PC-9 (cell line): ENCODE data around the gene PSMB7. TPM values are rescaled to one million over a fixed set of nuclear protein-coding genes. Genes with fewer than 3 reads are reported as not detected.
"Not testable (repeated sequence)": the region's sequence is repeated elsewhere in the genome, so short reads cannot be mapped to it uniquely, and the experiment has no call there.

Experiments
- BruUV-seq: library from RNA; stranded (reverse); fragments of 400-500 nt; replicated peaks from 2 replicates; lab custom pipeline; 2021; lab: Mats Ljungman, UMichigan
- CTCF ChIA-PET: fragments of 300-600 bp; sonication (Branson Sonifier 250); formaldehyde crosslinking; loops from one replicate; lab custom pipeline; 2022; ENCODE audit warnings: antibody characterized with exemption; lab: Charles Lee
- POLR2A ChIA-PET: fragments of 300-600 bp; sonication (Branson Sonifier 250); formaldehyde crosslinking; loops from one replicate; lab custom pipeline; 2022; ENCODE audit warnings: antibody characterized with exemption; ENCODE audit not compliant: unreplicated experiment; lab: Charles Lee
- DNase-seq, 2 experiments: peaks; one replicate each; pipeline versions ENCODE4 v3.0.0 to v3.0.0-alpha.2; 2015 to 2022; ENCODE audit warnings: mixed read lengths in 1 of 2
- H2AFZ ChIP-seq: fragments of 200-600 bp; sonication (generic); 2 replicates; pipeline ENCODE4 v1.8.1; 2017; ENCODE audit warnings: antibody characterized with exemption
- H3F3A ChIP-seq: fragments of 200-600 bp; sonication (generic); 2 replicates; pipeline ENCODE4 v1.8.1; 2017; ENCODE audit warnings: antibody characterized with exemption, mild to moderate bottlenecking, low read depth; ENCODE audit not compliant: insufficient read depth
- H3K27ac ChIP-seq: fragments of 200-600 bp; sonication (generic); 2 replicates; pipeline ENCODE4 v1.6.1; 2016; ENCODE audit warnings: mixed run types
- H3K27me3 ChIP-seq: fragments of 200-600 bp; sonication (generic); 2 replicates; pipeline ENCODE4 v1.6.1; 2016; ENCODE audit warnings: low read depth, mixed run types; ENCODE audit not compliant: insufficient read depth
- H3K36me3 ChIP-seq: fragments of 200-600 bp; sonication (generic); 2 replicates; pipeline ENCODE4 v1.6.1; 2016; ENCODE audit warnings: low read depth, mixed run types
- H3K4me1 ChIP-seq: fragments of 200-600 bp; sonication (generic); replicated peaks from 2 replicates; pipeline ENCODE4 v1.6.1; 2016; ENCODE audit warnings: mixed run types; ENCODE audit not compliant: insufficient read depth
- H3K4me2 ChIP-seq: fragments of 200-600 bp; sonication (generic); 2 replicates; pipeline ENCODE4 v1.6.1; 2017; ENCODE audit warnings: mixed run types
- H3K4me3 ChIP-seq: fragments of 200-600 bp; sonication (generic); 2 replicates; pipeline ENCODE4 v1.6.1; 2016; ENCODE audit warnings: mixed run types
- H3K79me2 ChIP-seq: fragments of 200-600 bp; sonication (generic); 2 replicates; pipeline ENCODE4 v1.6.1; 2017; ENCODE audit warnings: low read depth, mixed run types
- H3K9me2 ChIP-seq: fragments of 200-600 bp; sonication (generic); 2 replicates; pipeline ENCODE4 v1.8.1; 2017; ENCODE audit warnings: mild to moderate bottlenecking; ENCODE audit not compliant: insufficient read depth
- H3K9me3 ChIP-seq: fragments of 200-600 bp; sonication (generic); 2 replicates; pipeline ENCODE4 v1.8.1; 2016; ENCODE audit warnings: low read depth; ENCODE audit not compliant: insufficient read depth
- H4K20me1 ChIP-seq: fragments of 200-600 bp; sonication (generic); 2 replicates; pipeline ENCODE4 v1.8.1; 2017; ENCODE audit not compliant: insufficient read depth
- CTCF ChIP-seq: fragments of 200-600 bp; sonication (generic); conservative IDR thresholded peaks from 2 replicates; pipeline ENCODE4 v1.6.1; 2017; ENCODE audit warnings: mixed run types, antibody characterized with exemption, mild to moderate bottlenecking, moderate library complexity
- EZH2 ChIP-seq: fragments of 200-600 bp; sonication (generic); IDR thresholded peaks from 2 replicates; pipeline ENCODE4 v1.8.0; 2017; ENCODE audit warnings: antibody characterized with exemption, low read depth
- intact Hi-C: fragments of 100-400 bp; cut with micrococcal nuclease; formaldehyde crosslinking; loops from one replicate; pipeline ENCODE4 v1.10.0; 2022; ENCODE audit not compliant: unreplicated experiment
- total RNA-seq: library from RNA; stranded (reverse); gene quantifications from 2 replicates; pipeline ENCODE4 v1.2.3, GENCODE V29; 2021

PSMB7 gene
- total RNA-seq, 1 experiment from 2014 or later = 359 TPM

- Histone ChIP-seq H3K79me2 (no peaks in the 10 kb centered on the region), H3K9me2 (no peaks in the 10 kb centered on the region), H2AFZ (no peak overlapping the region), H3K36me3 (no peaks in the 10 kb centered on the region), H3K4me3 (no peak overlapping the region), H3K9me3 (no peaks in the 10 kb centered on the region), H3K4me2 (no peak overlapping the region), H4K20me1 (no peaks in the 10 kb centered on the region), H3F3A (no peaks in the 10 kb centered on the region), H3K27me3 (no peaks in the 10 kb centered on the region), H3K27ac (no peak overlapping the region), H3K4me1 (no peaks in the 10 kb centered on the region)
- CTCF ChIA-PET = no interaction called here
- intact Hi-C loops = no loop called here
- BruUV-seq = no TSS peak
- no peak for TF ChIP-seq EZH2
- TF ChIP-seq CTCF = no peak
- POLR2A ChIA-PET = no interaction called here
- DNase-seq = no peak
Measured at GRCh38 chr9:124428751-124429529, 13.7 kb upstream of the PSMB7 start.

GRCh38 chr9:124427281-124427680 is 12.0 kb upstream of the PSMB7 start:
- Histone ChIP-seq H3K27ac (no peak overlapping the region), H3F3A (no peaks in the 10 kb centered on the region), H3K9me2 (no peaks in the 10 kb centered on the region), H3K4me3 (no peak overlapping the region), H3K79me2 (no peaks in the 10 kb centered on the region), H3K27me3 (no peaks in the 10 kb centered on the region), H3K36me3 (no peaks in the 10 kb centered on the region), H2AFZ (no peak overlapping the region), H4K20me1 (no peaks in the 10 kb centered on the region), H3K4me1 (no peaks in the 10 kb centered on the region), H3K4me2 (no peak overlapping the region), H3K9me3 (no peaks in the 10 kb centered on the region)
- no peak for TF ChIP-seq CTCF
- no peak for TF ChIP-seq EZH2
- no peak for DNase-seq
- ChIA-PET POLR2A (no interaction called here), CTCF (no interaction called here)
- no TSS peak for BruUV-seq
- intact Hi-C loops = no loop called here

GRCh38 chr9:124426361-124426760 is 11.1 kb upstream of the PSMB7 start:
- CTCF ChIA-PET = no interaction called here
- H3F3A ChIP-seq = no peaks in the 10 kb centered on the region; the same call in 1 of the 2 replicates
- intact Hi-C loops = no loop called here

GRCh38 chr9:124425733-124426132 is 10.5 kb upstream of the PSMB7 start:
- H3F3A ChIP-seq, H3K9me3 ChIP-seq, H3K4me2 ChIP-seq, intact Hi-C loops, H3K27me3 ChIP-seq, H3K27ac ChIP-seq, DNase-seq, H2AFZ ChIP-seq, H3K4me3 ChIP-seq, H3K9me2 ChIP-seq, H3K4me1 ChIP-seq, H3K36me3 ChIP-seq, H4K20me1 ChIP-seq, H3K79me2 ChIP-seq, BruUV-seq, CTCF ChIA-PET: not testable (repeated sequence)
- POLR2A ChIA-PET = interaction anchor here (0.6 kb wide), 1 partner anchor 1175 kb away, joined by 4 read pairs; no protein-coding TSS in a partner anchor

More at GRCh38 chr9:124426361-124426760, 11.1 kb upstream of the PSMB7 start:
- no peaks in the 10 kb centered on the region for H4K20me1 ChIP-seq
- H3K9me2 ChIP-seq = no peaks in the 10 kb centered on the region
- H3K4me3 ChIP-seq = no peak overlapping the region
- no peak overlapping the region for H2AFZ ChIP-seq
- no peaks in the 10 kb centered on the region for H3K9me3 ChIP-seq
- no peaks in the 10 kb centered on the region for H3K79me2 ChIP-seq
- no peak overlapping the region for H3K4me2 ChIP-seq
- no peaks in the 10 kb centered on the region for H3K27me3 ChIP-seq
- POLR2A ChIA-PET = no interaction called here
- H3K4me1 ChIP-seq = no peaks in the 10 kb centered on the region
- TF ChIP-seq CTCF (no peak), EZH2 (no peak)
- DNase-seq = no peak
- H3K36me3 ChIP-seq = no peaks in the 10 kb centered on the region
- H3K27ac ChIP-seq = no peak overlapping the region
- BruUV-seq = no TSS peak
